GM19463 (cell line): ENCODE measurements around the gene PYROXD2.

Source experiments
- ATAC-seq: cut with Tn5 transposase; IDR thresholded peaks from one replicate; pipeline ENCODE4 v1.9.1; 2021; ENCODE audit warnings: mild to moderate bottlenecking, moderate library complexity; ENCODE audit not compliant: unreplicated experiment

PYROXD2 gene

GRCh38 chr10:98416606-98417388 is 1.8 kb upstream of the PYROXD2 start:
- ATAC-seq = no peak

- no peak for ATAC-seq
Observed at GRCh38 chr10:98415731-98416119, 743 bp upstream of the PYROXD2 start.

DNA sequence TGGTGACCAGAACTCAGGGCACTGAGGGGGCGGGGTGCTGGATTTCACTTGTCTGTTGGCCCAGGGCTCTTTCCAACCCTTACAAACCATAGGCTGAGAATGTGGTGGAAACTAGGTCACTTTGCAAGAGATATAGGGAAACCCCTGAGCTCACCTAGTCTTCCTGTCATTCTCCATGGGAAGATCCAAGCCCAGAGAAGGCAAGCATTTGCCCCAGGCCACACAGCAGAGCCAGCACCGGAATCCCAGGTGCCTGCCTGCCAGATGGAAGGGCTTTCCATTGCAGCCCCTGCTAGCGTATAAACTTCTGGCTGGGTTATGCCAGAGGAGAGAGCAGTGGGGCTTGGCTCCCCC is 427 bp downstream of the PYROXD2 start:
- no peak for ATAC-seq

DNA sequence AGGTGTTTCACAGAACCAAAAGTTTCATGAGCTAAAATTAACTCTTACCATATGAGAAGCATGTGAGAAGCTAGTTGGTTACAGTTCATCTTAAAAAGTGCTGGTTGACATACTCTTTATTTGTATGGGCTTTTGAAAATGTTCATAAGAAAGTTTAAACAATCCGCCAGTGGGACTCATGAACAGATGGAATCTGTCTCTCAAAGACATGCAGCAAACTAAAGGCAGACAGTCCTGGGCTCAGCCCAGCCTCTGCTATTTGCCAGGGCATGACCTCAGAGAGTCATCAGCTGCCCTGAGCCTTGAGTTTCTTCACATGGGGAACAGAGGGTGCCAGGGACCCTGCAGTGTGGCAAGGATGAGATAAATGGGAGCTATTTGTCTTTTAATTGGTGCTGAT is 3.2 kb downstream of the PYROXD2 start:
- ATAC-seq = no peak

GRCh38 chr10:98411166-98411565 is 3.8 kb downstream of the PYROXD2 start:
- ATAC-seq = no peak

GRCh38 chr10:98410759-98411158 is 4.2 kb downstream of the PYROXD2 start:
- ATAC-seq = no peak

DNA sequence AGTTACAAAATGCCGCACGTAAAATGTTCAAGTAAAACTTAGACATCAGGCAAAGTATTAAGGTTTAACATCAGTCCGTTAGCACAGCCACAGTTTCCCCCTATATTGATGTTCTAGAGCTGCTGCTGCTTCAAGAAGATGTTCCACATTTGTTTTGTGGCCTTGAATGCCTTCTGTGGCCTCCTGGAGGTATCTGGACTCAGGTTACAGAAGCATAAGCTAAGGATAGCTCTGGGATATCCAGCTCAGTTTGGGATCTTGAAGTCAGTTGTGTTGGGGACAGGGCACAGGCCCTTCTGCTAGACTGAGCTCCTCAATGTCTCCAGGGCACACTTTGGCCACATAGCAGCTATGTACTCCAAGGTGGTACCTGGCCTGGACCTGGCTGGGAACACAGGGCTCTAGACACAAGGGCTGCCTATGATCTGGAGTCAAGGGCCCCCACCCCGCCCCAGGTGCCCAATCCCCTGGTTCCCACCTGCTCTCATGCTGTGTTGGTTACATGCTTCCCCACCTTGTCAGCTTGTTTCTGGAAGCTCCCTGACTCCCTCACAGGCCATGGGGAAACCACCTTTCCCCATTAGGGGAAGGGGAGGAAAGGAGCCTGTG is 4.7 kb downstream of the PYROXD2 start:
- ATAC-seq = no peak

DNA sequence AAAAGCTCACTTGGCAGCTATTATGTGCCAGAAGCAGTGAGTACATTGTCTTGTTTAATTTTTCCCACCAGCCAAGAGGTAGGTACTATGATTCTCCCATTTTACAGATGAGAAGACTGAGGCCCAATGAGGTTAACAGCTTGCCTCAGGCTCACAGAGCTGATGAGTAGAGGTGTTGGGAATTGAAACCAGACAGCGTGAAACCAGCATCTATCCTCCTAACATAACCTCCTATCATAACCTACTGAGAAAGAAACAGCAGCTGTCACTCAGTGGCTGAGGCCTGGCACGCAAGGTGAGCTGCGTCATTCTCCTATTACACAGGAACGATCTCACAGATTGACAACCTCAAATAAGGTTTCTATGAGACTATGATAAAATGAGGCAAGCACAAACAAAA is 6.2 kb downstream of the PYROXD2 start:
- ATAC-seq = no peak

DNA sequence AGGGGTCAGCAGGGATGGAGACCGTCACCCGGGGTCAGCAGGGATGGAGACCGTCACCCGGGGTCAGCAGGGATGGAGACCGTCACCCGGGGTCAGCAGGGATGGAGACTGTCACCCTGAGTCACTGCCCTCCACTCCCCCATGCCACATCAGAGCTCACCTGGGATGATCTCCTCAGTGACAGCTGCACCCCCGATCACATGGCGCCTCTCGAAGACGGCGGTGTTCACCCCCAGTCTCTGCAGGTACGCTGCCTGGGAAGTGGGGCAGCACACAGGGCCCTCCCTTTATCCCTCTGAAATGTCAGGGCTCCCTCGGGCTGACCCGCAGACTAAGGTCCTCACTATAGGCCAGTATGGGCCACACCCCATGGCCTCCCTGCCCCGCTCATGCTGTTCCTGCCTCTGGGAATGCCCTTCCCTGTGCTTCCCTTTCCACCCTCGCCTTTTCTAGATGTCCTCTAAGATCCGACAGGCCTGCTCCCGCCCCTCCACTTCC is 7.2 kb downstream of the PYROXD2 start:
- ATAC-seq = no peak

- ATAC-seq = no peak
Observed at GRCh38 chr10:98407017-98407743, 7.8 kb downstream of the PYROXD2 start.

- no peak for ATAC-seq
Observed at GRCh38 chr10:98405422-98405821, 9.6 kb downstream of the PYROXD2 start.

GRCh38 chr10:98404571-98405359 is 10.2 kb downstream of the PYROXD2 start:
- peak; percentile 72 for ATAC-seq

DNA sequence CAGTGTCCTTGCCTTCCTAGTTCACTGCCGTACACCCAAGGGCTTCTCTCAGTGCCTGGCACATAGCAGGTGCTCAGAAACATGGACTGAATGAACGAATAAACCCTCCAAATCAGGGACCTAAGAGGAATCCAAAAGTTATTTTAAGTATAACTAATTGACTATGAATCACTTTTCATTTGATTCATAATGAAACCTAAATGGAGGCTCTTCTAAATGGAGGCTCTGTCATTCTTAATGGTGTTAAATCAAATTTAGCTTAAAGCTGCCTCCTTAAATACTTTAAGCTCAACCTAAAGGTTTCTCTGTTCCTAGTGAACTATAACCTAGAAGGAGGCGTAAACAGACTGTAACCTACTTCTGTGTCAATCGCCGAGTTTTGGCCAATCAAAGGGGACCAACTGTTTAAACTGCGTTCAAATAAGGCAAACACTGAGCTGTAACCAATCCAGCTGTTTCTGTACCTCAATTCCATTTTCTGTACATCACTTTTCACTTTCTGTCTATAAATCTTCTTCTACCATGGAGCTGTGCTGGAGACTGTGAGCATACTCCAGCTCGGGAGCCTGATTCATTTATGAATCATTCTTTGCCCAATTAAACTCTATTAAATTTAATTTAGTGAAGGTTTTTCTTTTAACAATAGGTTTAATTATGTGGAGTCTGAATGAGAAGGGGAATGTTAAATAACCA is 11.0 kb downstream of the PYROXD2 start:
- ATAC-seq = no peak

DNA sequence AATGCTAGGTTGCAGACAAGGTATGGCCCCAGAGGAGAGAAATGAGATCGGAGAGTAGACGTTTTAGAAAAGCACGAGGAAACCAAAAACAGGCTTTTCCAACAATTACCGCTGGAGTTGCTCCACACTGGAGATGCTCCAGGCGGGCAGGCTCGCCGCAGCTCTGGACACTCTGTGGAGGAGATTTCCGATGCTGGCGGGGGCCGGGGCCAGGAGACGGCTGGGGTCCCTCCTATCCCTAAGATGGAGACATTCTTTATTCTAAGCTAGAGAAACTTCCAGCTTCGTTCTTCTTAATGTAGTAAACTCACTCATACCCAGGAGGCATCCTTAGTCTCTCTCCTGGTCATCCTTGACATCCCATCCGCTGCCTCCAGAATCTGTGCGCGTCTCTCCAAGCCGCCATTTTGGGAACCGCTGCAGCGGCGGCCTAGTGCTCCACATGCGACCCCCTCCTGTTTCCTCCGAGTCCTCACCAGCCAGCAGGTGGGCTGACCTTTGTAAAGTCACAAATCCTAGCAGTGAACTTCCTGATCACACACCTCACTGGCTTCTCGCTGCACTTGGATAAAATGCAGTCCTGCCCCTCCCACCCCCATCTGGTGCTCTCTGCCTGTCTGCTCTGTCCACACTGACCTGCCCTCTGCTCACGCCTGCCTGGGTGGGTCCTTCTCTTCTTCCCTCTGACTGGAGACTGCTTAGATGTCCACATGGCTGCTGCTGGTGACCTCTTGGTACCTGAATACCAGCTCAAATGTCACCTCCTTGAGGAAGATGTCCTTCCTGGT is 11.9 kb downstream of the PYROXD2 start:
- no peak for ATAC-seq

DNA sequence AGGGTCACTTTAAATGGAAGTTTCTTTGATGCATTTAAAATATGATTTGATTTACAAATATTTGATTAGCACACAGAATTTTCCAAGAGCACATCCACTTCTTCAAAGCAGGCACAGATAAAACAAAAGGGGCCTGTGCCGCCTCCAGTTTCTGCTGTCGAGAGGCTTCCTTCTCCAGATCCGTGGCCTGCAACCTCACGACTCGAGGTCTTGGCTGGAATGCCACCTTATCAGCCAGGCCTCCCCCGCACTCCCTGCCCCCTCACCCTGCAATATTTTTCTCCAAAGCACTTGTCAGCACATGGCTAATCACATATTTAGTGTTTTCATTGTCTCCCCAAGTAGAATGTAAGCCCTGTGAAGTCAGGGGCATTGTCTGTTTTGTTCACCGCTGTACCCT is 12.5 kb downstream of the PYROXD2 start:
- no peak for ATAC-seq

GRCh38 chr10:98400482-98400881 is 14.5 kb downstream of the PYROXD2 start:
- ATAC-seq = no peak

DNA sequence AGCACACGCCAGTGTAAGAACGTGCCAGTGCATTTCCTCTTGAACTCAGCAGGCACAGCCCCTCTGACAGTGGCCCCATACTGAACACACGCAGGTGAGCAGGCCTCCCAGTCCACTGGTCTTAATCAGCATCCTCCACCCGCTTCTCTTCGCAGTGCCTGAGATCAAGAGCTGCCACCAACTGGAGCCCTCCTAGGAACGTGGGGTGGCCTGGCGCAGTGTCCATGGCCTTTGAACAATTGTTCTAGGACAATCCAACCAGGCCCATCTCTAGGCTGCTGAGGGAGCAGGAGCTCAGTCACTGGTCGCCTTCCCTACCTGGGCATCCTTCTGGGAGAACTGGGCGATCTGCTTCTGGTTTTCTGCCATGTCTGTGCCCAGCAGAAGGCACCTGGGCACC is 15.2 kb downstream of the PYROXD2 start:
- ATAC-seq = no peak

- ATAC-seq = no peak
Observed at GRCh38 chr10:98397089-98397600, 17.8 kb downstream of the PYROXD2 start.
